SKM-1 treated with dmso at 0.1 percent for 144 hours (cell line): ENCODE measurements around the gene WWTR1.
A peak's percentile ranks its signal among the peaks of the same experiment; 100 is the strongest.

Experiments
- DNase-seq: peaks from one replicate; lab custom pipeline; 2025; ENCODE audit not compliant: unreplicated experiment; lab: John Stamatoyannopoulos, UW

Gene WWTR1

DNA sequence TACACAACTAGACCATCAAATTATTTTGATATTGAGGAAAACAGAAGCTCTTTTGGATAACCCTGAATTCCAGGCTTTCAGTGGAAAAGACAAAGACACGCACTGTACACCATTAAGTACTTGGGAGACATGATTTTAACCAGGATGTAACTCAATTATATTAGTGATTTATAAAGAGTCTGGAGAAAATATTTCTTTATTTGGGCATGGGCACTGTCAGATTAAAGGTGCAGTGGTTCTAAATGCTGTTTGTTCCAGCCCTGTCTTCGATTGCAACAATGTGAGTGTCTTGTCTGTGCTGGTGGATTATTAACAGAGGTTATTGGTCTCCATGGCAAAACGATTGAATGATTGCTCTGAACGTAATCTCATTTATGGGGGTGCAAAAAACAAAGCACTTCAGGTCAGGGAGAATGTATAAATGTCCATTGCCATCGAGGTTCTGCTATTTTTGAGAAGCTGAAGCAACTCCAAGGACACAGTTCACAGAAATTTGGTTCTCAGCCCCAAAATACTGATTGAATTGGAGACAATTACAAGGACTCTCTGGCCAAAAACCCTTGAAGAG is 183.5 kb downstream of the WWTR1 start, which contains the start of gene TM4SF4:
TSS of gene TM4SF4 (plus strand) at position 448 of the 568 bp plus-strand sequence. CDS start 181 bp downstream, outside the sequence.
- DNase-seq: no peak

DNA sequence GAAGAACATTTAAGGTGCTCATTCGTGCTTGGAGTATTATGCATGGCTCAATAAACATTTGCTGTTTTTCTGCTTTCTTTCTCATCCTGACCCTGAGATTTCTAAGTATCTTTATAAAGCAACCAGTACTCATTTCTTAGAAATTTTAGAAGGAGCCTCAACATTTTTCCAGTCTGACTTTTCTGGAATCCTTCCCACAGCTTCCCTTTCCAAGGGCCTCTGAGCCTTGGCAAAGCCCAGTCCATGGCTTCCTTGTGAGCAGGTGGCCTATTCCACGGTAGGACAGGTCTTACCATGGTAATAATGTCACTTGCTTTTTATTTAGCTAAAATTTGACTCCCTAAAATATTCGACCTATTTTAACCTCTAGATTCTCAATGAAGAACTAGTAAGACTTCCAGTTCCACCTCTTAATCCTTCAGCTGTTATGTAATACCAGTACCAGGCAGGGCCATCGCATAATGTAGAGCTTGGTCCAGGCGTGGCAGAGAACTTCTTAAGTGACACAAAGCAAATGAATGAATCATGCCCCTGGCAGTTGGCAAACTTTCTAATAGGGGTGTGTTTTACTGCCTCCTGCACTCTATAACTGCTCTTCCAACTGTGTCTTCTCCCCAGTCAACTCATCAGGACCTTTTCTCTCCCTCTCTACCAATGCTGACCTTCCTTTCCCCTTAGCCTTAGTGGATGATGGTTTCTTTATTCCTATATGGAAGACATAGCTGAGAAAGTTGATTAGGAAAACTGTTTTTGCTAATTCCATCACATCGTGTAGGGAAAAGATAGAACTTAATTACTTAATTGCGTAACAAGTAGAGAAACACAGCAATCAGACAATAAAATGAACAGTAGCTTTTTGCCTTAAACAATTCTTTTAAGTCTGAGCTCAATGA is 184.2 kb downstream of the WWTR1 start:
- DNase-seq: peak; percentile 37

DNA sequence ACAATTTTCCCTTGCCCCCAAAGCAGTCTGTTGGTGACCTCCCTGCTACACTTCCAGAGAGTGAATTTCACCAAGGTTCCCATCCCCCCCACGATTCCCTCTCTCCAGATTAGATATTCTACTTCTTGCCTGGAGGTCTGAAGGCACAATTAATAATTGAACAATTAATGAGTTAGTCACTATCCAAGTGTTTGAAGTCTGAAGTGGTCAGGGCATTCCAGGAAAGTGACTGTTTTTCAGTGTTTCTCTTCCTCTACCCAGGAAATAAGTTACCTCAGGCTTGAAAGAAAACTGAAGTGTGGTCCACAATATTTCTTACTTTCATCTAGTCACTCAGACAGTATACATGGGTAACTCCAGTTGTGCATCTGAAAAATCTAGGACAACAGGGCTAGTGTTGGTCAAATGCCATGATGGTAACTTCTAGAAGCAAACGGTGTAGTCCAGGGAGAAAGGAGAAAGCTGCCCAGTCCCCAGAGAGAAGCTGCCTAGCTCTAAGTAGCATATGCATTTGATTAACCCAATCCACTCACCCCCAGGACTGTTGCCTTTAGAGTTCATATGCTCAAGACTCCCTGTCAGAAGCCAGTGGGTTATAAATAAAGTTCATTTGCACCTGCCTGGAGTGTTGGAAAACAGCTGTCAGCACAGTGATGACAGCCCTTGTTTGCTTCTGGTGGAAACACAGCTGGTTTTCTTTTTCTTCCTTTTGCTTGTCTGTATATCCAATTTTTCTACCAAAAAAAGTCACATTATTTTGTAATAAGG is 185.6 kb downstream of the WWTR1 start:
- no peak for DNase-seq

- no peak for DNase-seq
Observed at GRCh38 chr3:149470381-149470780, 187.4 kb downstream of the WWTR1 start.

- no peak for DNase-seq
Observed at GRCh38 chr3:149468504-149469212, 189.2 kb downstream of the WWTR1 start.
